ENCODE data around the gene BLVRB. TPM values are rescaled to one million over a fixed set of nuclear protein-coding genes. Genes with fewer than 3 reads are reported as not detected.

The BLVRB gene
- total and polyA plus RNA-seq, 4 donors: 132 to 1,243 (median 252) TPM

- TF ChIP-seq GABPA (IDR thresholded peaks at IDR 0.05 in 1 of 2, conservative IDR thresholded peaks at IDR 0.05 in 1 of 2) (peak in 1 of 2 donors; percentile 71), FOXA2 (IDR thresholded peaks at IDR 0.05) (no peak), HNF4A (conservative IDR thresholded peaks at IDR 0.05) (peak; percentile 30 to 46), YY1 (IDR thresholded peaks at IDR 0.05) (peak; percentile 81), RXRA (IDR thresholded peaks at IDR 0.05) (peak; percentile 62 to 73)
Measured at GRCh38 chr19:40443131-40443999, 22.2 kb downstream of the BLVRB start (continued).

GRCh38 chr19:40442328-40443130 is 23.0 kb downstream of the BLVRB start:
- H3K4me1 ChIP-seq (ENCODE audit: control insufficient read depth in 4 of 4, insufficient read depth in 4 of 4, low read length in 3 of 4): peaks cover 0 to 19% (median 13%) of the 10 kb centered on the region in 4 donors
- H3K9ac ChIP-seq (ENCODE audit: low read depth in 1 of 2, low read length in 2 of 2): peak overlapping the region; percentile 42 to 69
- peaks cover 8 to 19% (median 13%) of the 10 kb centered on the region in 4 donors for H3K36me3 ChIP-seq (ENCODE audit: control insufficient read depth in 4 of 4, insufficient read depth in 3 of 4, low read depth in 1 of 4, low read length in 3 of 4)
- 25% methylated on average over 22 of the region's 22 CpGs for WGBS
- H3K27ac ChIP-seq (ENCODE audit: low read depth in 1 of 2, low read length in 2 of 2): peak overlapping the region; percentile 63 to 74
- no peak for DNase-seq (ENCODE audit: low spot score)
- H3K4me3 ChIP-seq (ENCODE audit: low read depth in 1 of 3, low read length in 3 of 3): peak overlapping the region; percentile 51 to 62 (median 57)
- no peaks in the 10 kb centered on the region for H3K27me3 ChIP-seq (ENCODE audit: control insufficient read depth in 4 of 4, insufficient read depth in 4 of 4, low read length in 3 of 4)
- no peak for TF ChIP-seq SP1 (IDR thresholded peaks at IDR 0.05)
- TF ChIP-seq HNF4G (IDR thresholded peaks at IDR 0.05): no peak
- TF ChIP-seq REST (IDR thresholded peaks at IDR 0.05): no peak
- TF ChIP-seq HNF4A (conservative IDR thresholded peaks at IDR 0.05): no peak
- TF ChIP-seq JUND (IDR thresholded peaks at IDR 0.05): no peak
- no peak for TF ChIP-seq ATF3 (IDR thresholded peaks at IDR 0.05)
- TF ChIP-seq GABPA (IDR thresholded peaks at IDR 0.05 in 1 of 2, conservative IDR thresholded peaks at IDR 0.05 in 1 of 2): no peak
- no peak for TF ChIP-seq NR2F2 (IDR thresholded peaks at IDR 0.05)
- TF ChIP-seq FOXA1 (IDR thresholded peaks at IDR 0.05): no peak
- no peak for TF ChIP-seq MAX (IDR thresholded peaks at IDR 0.05)
- no peak for TF ChIP-seq ZBTB33 (IDR thresholded peaks at IDR 0.05)
- no peak for TF ChIP-seq YY1 (IDR thresholded peaks at IDR 0.05)
- no peak for TF ChIP-seq FOXA2 (IDR thresholded peaks at IDR 0.05)
- no peak for TF ChIP-seq TAF1 (conservative IDR thresholded peaks at IDR 0.05)
- no peak for TF ChIP-seq RXRA (IDR thresholded peaks at IDR 0.05)
- TF ChIP-seq CTCF (IDR thresholded peaks at IDR 0.05; ENCODE audit: low read depth, low read length, missing input control): no peak
- TF ChIP-seq RAD21 (IDR thresholded peaks at IDR 0.05): no peak
- TF ChIP-seq EGR1 (IDR thresholded peaks at IDR 0.05; ENCODE audit: low read depth in 2 of 2): no peak
- no peaks in the 10 kb centered on the region for H3K9me3 ChIP-seq (ENCODE audit: control insufficient read depth in 4 of 4, low read length in 3 of 4)

Measured in liver (tissue), 9 donors.